Measurements from ENCODE around the gene MORN5.

Gene MORN5

DNA sequence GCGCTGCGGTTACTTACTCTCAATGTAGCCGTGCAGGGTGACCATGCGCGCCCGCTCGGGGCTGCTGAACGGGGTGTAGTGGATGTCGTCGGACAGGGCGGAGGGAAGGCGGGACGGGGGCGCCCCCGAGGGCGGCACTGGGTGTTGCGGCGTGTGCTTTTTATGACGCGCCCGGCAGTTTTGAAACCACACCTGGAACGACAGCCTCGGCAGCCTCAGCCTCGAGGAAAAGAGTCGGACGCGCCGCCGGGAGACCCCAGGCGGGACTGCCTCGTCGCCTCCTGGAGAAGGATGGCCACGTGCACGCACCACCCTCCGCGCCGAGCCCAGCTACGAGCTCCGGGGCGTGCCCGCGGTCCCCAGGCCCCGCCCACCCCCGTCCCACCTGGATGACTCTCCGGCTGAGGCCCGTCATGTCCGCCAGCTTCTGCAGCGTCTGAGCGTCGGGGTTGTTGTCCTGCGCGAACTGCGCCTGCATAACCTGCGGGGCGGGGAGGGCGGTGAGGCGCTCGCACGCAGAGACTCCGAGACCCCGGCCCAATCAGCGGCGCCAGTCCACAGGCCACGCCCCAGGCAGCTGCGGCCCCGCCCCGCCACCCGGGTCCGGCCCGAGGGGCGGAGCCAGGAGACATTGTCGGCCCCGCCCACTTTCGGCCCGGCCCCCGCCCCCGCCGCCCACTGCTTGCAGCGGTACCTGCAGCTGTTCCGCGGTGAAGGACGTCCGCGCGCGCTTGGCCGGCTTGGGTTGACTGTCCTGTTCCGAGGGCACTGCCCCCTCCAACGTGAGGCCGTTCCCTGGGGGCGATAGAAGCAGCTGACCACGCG, 54.1 kb downstream of the MORN5 start:
- in situ Hi-C loops (cut with MboI; ENCODE audit: low sequenced_read_pairs, unreplicated experiment), result no loop called here
- peak; percentile 89 for DNase-seq (ENCODE audit: low spot score)
- TF ChIP-seq, protein P1, sequence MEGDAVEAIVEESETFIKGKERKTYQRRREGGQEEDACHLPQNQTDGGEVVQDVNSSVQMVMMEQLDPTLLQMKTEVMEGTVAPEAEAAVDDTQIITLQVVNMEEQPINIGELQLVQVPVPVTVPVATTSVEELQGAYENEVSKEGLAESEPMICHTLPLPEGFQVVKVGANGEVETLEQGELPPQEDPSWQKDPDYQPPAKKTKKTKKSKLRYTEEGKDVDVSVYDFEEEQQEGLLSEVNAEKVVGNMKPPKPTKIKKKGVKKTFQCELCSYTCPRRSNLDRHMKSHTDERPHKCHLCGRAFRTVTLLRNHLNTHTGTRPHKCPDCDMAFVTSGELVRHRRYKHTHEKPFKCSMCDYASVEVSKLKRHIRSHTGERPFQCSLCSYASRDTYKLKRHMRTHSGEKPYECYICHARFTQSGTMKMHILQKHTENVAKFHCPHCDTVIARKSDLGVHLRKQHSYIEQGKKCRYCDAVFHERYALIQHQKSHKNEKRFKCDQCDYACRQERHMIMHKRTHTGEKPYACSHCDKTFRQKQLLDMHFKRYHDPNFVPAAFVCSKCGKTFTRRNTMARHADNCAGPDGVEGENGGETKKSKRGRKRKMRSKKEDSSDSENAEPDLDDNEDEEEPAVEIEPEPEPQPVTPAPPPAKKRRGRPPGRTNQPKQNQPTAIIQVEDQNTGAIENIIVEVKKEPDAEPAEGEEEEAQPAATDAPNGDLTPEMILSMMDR (IDR thresholded peaks at IDR 0.05; ENCODE audit: borderline replicate concordance, control extremely low read depth, extremely low read depth, insufficient read depth, missing control alignments), result no peak

DNA sequence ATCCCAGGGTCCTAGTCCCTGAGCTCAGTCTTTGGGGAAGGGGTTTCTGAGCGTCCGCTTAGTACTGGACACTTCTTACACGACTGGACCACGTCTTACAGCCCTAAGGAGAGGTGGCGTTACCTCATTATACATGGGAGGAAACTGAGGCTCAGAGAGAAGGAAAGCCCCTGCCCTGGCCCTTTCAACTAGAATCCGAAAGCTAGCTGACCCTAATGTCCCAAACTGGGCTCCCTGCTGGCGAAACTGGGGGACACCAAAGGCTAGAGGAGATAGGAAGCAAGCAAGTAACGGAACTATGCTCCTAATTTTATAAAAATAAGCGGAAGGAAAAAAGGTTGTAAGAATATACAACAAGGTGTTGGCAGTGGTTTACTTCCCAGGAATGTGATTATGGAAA, 54.8 kb downstream of the MORN5 start:
- no peak for DNase-seq (ENCODE audit: low spot score)
- TF ChIP-seq, protein P1 (IDR thresholded peaks at IDR 0.05; ENCODE audit: borderline replicate concordance, control extremely low read depth, extremely low read depth, insufficient read depth, missing control alignments), result no peak
- in situ Hi-C loops (cut with MboI; ENCODE audit: low sequenced_read_pairs, unreplicated experiment), result no loop called here

DNA sequence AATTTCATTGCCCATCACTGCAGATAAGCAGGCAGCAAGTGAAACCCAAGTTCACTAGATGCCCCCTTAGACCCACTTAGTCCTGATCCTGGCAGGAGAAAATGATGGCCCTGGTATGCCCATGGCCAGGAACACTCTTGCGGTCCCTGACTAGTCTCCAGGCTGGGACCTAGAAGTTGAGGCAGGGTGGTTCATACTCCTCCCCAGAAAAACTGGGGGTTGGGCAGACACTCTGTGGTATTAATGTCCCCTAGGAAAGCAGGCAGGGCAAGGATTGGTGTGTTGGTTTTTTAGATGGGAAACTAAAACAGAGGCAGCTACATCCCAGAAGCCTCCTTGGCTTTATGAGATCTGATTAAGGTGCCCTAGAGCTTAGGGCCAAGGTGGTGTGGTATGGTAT, 56.0 kb downstream of the MORN5 start:
- TF ChIP-seq, protein P1 (IDR thresholded peaks at IDR 0.05; ENCODE audit: borderline replicate concordance, control extremely low read depth, extremely low read depth, insufficient read depth, missing control alignments), result no peak
- peak; percentile 9 for DNase-seq (ENCODE audit: low spot score)
- in situ Hi-C loops (cut with MboI; ENCODE audit: low sequenced_read_pairs, unreplicated experiment), result no loop called here

DNA sequence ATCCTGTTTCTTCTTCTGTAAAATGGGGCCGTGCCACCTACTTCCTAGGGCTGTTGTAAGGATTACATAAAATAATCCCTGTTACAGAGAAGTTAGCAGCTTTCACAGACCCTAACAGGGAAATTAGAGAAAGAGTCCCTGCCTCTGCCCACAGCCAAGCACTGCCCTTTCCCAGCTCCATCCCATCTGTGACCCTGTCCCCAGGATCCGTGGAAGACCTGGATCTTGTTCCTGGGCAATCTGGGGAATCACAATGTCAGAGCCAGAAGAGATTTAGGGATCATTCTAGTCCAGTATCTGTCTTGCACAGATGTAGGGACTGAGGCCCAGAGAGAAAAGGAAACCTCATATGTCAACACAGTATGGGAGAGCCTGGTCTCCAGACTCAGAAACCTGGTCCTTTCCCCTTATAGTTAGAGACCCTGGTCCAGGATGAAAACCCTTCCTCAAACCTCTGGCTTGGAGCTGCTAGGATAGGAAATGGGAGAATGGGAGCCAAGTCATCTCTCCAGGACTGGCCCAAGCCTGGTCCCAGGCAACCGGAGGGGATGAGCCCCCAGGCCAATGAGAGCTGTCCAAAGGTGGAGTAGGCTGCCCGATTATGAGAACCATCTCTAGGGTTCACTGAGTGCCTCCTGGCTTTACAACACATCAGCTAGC, 56.6 kb downstream of the MORN5 start:
- in situ Hi-C loops (cut with MboI; ENCODE audit: low sequenced_read_pairs, unreplicated experiment), result no loop called here
- peak; percentile 20 for DNase-seq (ENCODE audit: low spot score)
- TF ChIP-seq, protein P1 (IDR thresholded peaks at IDR 0.05; ENCODE audit: borderline replicate concordance, control extremely low read depth, extremely low read depth, insufficient read depth, missing control alignments), result no peak

DNA sequence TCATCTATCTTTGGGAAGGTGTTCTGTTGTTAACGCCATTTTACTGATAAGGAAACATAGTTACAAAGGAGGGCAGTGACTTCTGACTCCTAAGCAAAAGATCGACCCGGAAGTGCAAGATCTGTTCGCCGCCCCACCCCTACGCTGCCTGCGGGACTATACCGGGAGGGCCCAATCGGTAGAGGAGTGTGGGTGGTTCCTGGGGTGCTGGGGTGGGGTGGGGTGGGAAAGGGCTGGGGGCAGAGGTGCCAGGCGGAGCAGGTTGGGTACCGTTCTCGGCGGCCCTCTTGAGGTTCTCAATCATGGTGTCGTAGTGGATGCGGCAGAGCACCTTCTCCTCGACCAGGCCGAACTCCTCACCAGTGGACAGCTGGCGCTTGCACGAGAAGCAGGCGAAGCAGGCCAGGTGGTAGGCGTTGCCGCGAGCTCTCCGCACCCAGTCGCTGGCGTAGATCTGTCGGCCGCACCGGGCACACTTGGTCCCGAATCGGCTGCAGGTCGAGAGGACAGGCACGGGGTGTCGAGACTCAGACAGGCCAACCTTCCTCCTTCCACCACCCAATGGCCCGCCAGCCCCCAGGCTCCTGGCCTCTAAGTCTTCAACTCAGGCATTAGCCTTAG, 57.2 kb downstream of the MORN5 start:
- in situ Hi-C loops (cut with MboI; ENCODE audit: low sequenced_read_pairs, unreplicated experiment), result no loop called here
- peak; percentile 19 for DNase-seq (ENCODE audit: low spot score)
- TF ChIP-seq, protein P1 (IDR thresholded peaks at IDR 0.05; ENCODE audit: borderline replicate concordance, control extremely low read depth, extremely low read depth, insufficient read depth, missing control alignments), result no peak

DNA sequence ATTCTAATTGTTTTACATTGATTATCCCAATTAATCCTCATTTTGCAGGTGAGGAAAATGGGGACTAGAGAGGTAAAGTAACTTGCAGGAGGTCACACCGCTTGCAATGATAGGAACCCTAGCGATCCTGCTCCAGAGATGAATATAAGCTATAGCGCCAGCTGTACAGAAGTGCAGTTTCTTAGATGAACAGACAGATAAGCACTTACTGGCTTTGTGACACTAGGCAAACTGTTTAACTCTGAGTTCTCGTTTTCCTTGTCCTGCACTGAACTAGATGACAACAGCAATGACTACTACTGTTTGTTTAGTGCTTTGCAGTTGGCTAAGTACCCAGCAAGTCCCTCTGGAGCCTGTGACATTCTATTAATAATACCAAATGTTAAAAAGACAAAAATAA, 57.9 kb downstream of the MORN5 start:
- peak; percentile 29 for DNase-seq (ENCODE audit: low spot score)
- TF ChIP-seq, protein P1 (IDR thresholded peaks at IDR 0.05; ENCODE audit: borderline replicate concordance, control extremely low read depth, extremely low read depth, insufficient read depth, missing control alignments), result no peak
- in situ Hi-C loops (cut with MboI; ENCODE audit: low sequenced_read_pairs, unreplicated experiment), result no loop called here
